Left ventricle myocardium inferior (tissue), 1 donor: Measurements from ENCODE around the gene PIAS4. TPM values are rescaled to one million over a fixed set of nuclear protein-coding genes. Genes with fewer than 3 reads are reported as not detected.
A peak's percentile ranks its signal among the peaks of the same experiment; 100 is the strongest.

ENCODE experiments used
- DNase-seq: peaks from one replicate; pipeline ENCODE4 v3.0.0-alpha.2; 2020
- H3K27ac ChIP-seq: fragments of 200-600 bp; replicated peaks from 2 replicates; pipeline ENCODE4 v1.8.0; 2021
- H3K27me3 ChIP-seq: fragments of 200-600 bp; 2 replicates; pipeline ENCODE4 v1.8.0; 2021; ENCODE audit warnings: low read depth
- H3K36me3 ChIP-seq: fragments of 200-600 bp; 2 replicates; pipeline ENCODE4 v1.8.0; 2021
- H3K4me1 ChIP-seq: fragments of 200-600 bp; 2 replicates; pipeline ENCODE4 v1.8.0; 2021
- H3K4me3 ChIP-seq: fragments of 200-600 bp; 2 replicates; pipeline ENCODE4 v1.8.0; 2021; ENCODE audit warnings: mild to moderate bottlenecking, moderate library complexity
- H3K9me3 ChIP-seq: fragments of 200-600 bp; replicated peaks from 2 replicates; pipeline ENCODE4 v1.8.0; 2021
- CTCF ChIP-seq: fragments of 200-600 bp; IDR thresholded peaks from 2 replicates; pipeline ENCODE4 v1.8.0; 2021; ENCODE audit warnings: antibody characterized with exemption, mild to moderate bottlenecking, borderline replicate concordance
- intact Hi-C: fragments of 100-400 bp; cut with micrococcal nuclease; formaldehyde crosslinking; loops from one replicate; pipeline ENCODE4 v1.11.0; 2022
- total RNA-seq: library from RNA; stranded (reverse); fragmentation: NEBNext Ultra II Directional; extraction: Animal tissue kit (Norgen Biotek cat#: 25700); gene quantifications from one replicate; pipeline ENCODE4 v1.2.1, GENCODE V29; 2021
- donor health status: DM: no; HTN: yes; CAD: no; lungs with severe emphysema.

PIAS4 gene
- total RNA-seq, 1 donor from 2014 or later, result 15.4 TPM

- Histone ChIP-seq H3K27me3 (no peaks in the 10 kb centered on the region), H3K4me1 (peaks cover 50% of the 10 kb centered on the region), H3K27ac (no peak overlapping the region), H3K4me3 (no peak overlapping the region), H3K36me3 (peaks cover 89% of the 10 kb centered on the region), H3K9me3 (no peaks in the 10 kb centered on the region)
- no peak for DNase-seq
- intact Hi-C loops, result loop anchor here (10.0 kb wide), 1 partner anchor 154 kb away; no protein-coding TSS in a partner anchor
- no peak for TF ChIP-seq CTCF
Observed at GRCh38 chr19:3980353-3981251, 26.9 kb upstream of the PIAS4 start.

GRCh38 chr19:3981373-3981735 lies 26.2 kb upstream of the PIAS4 start:
- Histone ChIP-seq H3K4me3 (no peak overlapping the region), H3K27ac (no peak overlapping the region), H3K27me3 (no peaks in the 10 kb centered on the region), H3K36me3 (peaks cover 82% of the 10 kb centered on the region), H3K4me1 (peaks cover 57% of the 10 kb centered on the region), H3K9me3 (no peaks in the 10 kb centered on the region)
- TF ChIP-seq CTCF, result no peak
- no peak for DNase-seq
- intact Hi-C loops, result loop anchor here (10.0 kb wide), 1 partner anchor 153 kb away; no protein-coding TSS in a partner anchor

DNA sequence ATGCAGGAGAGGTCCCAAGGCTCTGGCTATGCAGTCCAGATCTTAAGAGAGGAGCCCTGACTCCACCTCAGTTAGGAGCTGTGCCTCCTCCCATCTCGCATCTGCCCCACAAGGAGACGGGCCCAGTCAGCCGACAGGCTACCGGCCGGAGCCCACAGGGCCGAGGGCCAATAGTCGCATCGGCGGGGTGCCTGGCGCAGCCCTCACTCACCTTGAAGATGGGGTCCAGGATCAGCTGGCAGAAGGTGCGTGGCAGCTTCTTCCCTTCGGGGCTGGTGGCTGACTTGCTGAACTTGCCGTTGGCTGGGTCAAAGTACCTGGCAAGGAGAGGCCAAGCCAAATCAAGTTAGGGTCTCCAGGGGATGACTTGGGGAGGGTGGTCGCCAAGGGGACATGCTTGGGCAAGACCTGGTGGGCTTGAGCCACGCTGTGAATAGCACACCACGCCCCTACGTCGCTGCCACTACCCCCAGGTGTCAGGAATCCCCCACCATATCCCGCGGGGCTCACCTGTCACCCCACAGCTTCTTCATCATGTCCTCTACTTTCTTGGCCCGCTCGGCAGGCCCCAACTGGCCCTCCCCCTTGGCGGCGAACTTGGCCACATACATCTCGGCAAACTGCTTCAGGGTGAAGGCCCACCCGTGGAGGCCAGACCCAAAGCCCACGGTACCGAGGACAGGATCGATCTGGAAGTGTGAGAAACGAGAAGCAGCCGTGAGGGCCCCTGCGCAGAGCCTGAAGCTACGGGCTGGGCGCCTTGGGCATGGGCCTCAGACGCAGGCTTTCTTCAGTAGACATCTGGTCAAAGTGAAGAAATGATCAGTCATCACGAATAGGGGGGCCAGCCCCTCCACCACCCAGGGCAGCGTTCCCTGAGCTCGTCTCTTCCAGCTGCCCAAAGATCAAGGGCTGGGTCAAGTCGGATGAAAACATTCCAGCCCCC lies 25.5 kb upstream of the PIAS4 start:
- Histone ChIP-seq H3K36me3 (peaks cover 75% of the 10 kb centered on the region), H3K27ac (no peak overlapping the region), H3K27me3 (no peaks in the 10 kb centered on the region), H3K4me3 (no peak overlapping the region), H3K4me1 (peaks cover 64% of the 10 kb centered on the region), H3K9me3 (no peaks in the 10 kb centered on the region)
- TF ChIP-seq CTCF, result no peak
- DNase-seq, result no peak
- intact Hi-C loops, result loop anchor here (10.0 kb wide), 1 partner anchor 153 kb away; no protein-coding TSS in a partner anchor

DNA sequence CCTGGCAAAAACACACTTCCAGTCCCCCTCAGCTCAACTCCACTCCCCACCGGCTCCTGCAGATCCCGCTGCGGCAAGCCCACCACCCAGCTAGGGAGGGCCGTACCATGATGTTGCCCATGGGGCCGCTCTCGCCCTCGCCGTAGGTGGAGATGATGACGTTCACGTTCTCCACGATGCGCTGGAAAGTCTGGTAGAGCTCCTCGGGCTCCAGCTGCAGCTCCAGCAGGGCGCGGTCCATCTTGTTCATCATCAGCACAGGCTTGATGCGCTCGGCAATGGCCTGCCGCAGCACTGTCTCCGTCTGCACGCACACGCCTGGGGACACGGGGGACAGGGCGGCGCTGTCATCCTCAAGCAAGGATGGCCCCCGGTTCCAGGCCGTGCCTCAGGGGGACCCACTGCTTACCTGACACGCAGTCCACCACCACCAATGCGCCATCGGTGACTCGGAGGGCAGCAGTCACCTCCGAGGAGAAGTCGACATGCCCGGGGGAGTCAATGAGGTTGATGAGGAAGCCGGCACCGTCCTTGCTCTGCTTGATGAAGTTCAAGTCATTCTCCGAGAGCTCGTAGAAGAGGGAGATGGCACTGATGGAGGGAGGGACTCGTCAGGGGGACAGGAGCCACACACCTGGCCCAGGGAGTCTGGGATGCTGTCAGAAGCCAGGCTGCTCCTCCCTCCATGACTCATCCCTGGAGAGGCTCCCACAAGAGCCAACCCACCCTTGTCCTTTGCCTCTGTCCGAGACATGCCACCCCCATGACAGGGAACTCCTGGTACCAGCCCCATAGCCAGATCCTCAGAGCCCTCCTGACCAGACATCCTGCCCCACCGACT lies 24.6 kb upstream of the PIAS4 start:
- Histone ChIP-seq H3K4me3 (peak overlapping the region; percentile 88), H3K36me3 (peaks cover 66% of the 10 kb centered on the region), H3K27me3 (no peaks in the 10 kb centered on the region), H3K4me1 (peaks cover 68% of the 10 kb centered on the region), H3K9me3 (no peaks in the 10 kb centered on the region), H3K27ac (peak overlapping the region; percentile 93)
- TF ChIP-seq CTCF, result no peak
- intact Hi-C loops, result loop anchor here (10.0 kb wide), 1 partner anchor 152 kb away; no protein-coding TSS in a partner anchor
- DNase-seq, result no peak

- peaks cover 60% of the 10 kb centered on the region for H3K36me3 ChIP-seq
- intact Hi-C loops, result loop anchor here (10.0 kb wide), 1 partner anchor 151 kb away; no protein-coding TSS in a partner anchor
Observed at GRCh38 chr19:3983542-3983914, 24.0 kb upstream of the PIAS4 start.

More at GRCh38 chr19:3983542-3983914, 24.0 kb upstream of the PIAS4 start:
- no peaks in the 10 kb centered on the region for H3K27me3 ChIP-seq
- H3K4me1 ChIP-seq, result peaks cover 70% of the 10 kb centered on the region
- H3K4me3 ChIP-seq, result peak overlapping the region; percentile 88
- no peak for TF ChIP-seq CTCF
- H3K9me3 ChIP-seq, result no peaks in the 10 kb centered on the region
- DNase-seq, result no peak
- H3K27ac ChIP-seq, result peak overlapping the region; percentile 93
